ENCODE measurements around the gene FAM227B. TPM values are rescaled to one million over a fixed set of nuclear protein-coding genes. Genes with fewer than 3 reads are reported as not detected.

FAM227B gene
- total RNA-seq, 1 donor from 2014 or later: 2.1 TPM

DNA sequence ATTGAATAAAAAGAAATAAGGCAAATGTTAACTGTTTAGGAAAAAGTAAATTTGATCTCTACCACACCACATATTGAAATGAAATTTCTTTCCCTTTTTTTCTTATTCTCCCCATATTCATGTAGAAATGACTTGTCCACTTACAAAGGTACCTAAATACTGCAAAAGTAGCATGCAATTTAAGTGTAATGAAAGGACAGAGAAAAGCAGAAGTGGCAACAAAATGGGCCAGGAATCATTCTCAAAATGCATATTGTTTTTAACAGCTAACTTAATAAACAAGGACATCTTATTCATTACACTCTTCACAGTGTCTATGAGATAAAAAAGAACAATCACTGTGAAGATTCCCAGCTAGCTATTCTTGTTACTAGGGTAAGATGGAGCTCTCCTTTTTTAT, 238.2 kb downstream of the FAM227B start:
- Histone ChIP-seq H3K36me3 (ENCODE audit: control insufficient read depth, insufficient read depth, low read length) (no peaks in the 10 kb centered on the region), H3K4me3 (ENCODE audit: low read depth, low read length) (no peak overlapping the region), H3K27me3 (ENCODE audit: control insufficient read depth, insufficient read depth, low read length) (no peaks in the 10 kb centered on the region)
- DNase-seq (ENCODE audit: low read depth) (no peak), FAIRE-seq (no peak)
- TF ChIP-seq, protein P1, sequence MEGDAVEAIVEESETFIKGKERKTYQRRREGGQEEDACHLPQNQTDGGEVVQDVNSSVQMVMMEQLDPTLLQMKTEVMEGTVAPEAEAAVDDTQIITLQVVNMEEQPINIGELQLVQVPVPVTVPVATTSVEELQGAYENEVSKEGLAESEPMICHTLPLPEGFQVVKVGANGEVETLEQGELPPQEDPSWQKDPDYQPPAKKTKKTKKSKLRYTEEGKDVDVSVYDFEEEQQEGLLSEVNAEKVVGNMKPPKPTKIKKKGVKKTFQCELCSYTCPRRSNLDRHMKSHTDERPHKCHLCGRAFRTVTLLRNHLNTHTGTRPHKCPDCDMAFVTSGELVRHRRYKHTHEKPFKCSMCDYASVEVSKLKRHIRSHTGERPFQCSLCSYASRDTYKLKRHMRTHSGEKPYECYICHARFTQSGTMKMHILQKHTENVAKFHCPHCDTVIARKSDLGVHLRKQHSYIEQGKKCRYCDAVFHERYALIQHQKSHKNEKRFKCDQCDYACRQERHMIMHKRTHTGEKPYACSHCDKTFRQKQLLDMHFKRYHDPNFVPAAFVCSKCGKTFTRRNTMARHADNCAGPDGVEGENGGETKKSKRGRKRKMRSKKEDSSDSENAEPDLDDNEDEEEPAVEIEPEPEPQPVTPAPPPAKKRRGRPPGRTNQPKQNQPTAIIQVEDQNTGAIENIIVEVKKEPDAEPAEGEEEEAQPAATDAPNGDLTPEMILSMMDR (IDR thresholded peaks at IDR 0.05; ENCODE audit: insufficient read depth, low read length, severe bottlenecking): no peak

DNA sequence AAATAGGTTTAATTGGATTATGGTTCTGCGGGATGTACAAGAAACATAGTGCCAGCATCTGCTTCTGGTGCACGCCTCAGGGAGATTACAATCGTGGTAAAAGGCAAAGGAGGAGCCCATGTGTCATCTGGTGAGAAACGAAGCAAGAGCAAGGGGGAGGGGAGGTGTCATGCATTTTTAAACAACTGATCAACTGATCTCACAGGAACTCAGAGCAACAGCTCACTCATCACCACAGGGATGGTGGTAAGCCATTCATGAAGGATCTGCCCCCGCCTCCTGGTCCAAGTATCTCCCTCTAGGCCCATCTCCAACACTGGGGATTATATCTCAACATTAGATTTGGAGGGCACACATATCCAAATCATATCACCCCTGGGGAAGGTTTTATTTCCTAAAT, 239.7 kb downstream of the FAM227B start:
- FAIRE-seq (no peak), DNase-seq (ENCODE audit: low read depth) (no peak)
- Histone ChIP-seq H3K36me3 (ENCODE audit: control insufficient read depth, insufficient read depth, low read length) (no peaks in the 10 kb centered on the region), H3K27me3 (ENCODE audit: control insufficient read depth, insufficient read depth, low read length) (no peaks in the 10 kb centered on the region), H3K4me3 (ENCODE audit: low read depth, low read length) (no peak overlapping the region)
- TF ChIP-seq, protein P1 (IDR thresholded peaks at IDR 0.05; ENCODE audit: insufficient read depth, low read length, severe bottlenecking): no peak

DNA sequence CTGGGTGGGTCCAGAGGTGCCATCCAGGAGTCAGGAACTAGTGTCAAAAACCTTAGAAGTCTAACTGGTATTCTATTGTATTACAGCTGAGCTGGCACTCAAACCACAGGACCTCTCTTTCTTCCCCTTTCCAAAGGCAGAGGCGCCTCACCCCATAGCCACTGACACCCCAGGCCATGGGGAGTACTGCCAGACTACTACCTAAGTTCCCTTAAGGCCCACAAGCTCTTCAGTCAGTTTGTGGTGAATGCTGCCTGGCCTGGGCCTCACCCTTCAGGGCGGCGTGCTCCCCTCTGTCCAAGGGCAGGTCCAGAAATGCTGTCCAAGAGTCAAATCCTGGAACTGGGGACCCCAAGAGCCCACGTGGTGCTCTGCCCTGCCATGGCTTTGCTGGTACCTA, 240.6 kb downstream of the FAM227B start:
- TF ChIP-seq, protein P1 (IDR thresholded peaks at IDR 0.05; ENCODE audit: insufficient read depth, low read length, severe bottlenecking): no peak

DNA sequence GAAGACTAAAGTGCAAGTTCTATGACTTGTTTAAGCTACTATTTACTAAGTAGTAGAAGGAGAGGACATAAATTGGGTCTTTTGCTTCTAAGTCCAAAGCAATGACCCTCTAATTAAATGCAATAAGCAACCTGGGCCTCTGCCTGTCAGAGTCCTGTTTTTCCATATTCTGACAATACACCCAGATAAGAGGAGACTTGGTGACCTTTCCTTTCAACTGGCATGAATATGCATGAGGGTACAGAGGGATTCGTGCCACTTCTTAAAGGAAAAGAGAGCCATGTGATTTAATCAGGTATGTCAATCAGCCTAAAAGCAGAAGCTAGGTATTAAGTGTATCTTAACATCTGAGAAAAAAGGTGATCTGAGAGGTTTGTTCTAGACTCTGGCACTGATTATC, 248.3 kb downstream of the FAM227B start:
- TF ChIP-seq, protein P1 (IDR thresholded peaks at IDR 0.05; ENCODE audit: insufficient read depth, low read length, severe bottlenecking): no peak
- Histone ChIP-seq H3K27me3 (ENCODE audit: control insufficient read depth, insufficient read depth, low read length) (no peaks in the 10 kb centered on the region), H3K4me3 (ENCODE audit: low read depth, low read length) (no peak overlapping the region), H3K36me3 (ENCODE audit: control insufficient read depth, insufficient read depth, low read length) (no peaks in the 10 kb centered on the region)
- DNase-seq (ENCODE audit: low read depth) (no peak), FAIRE-seq (no peak)

More for the DNA sequence above, 240.6 kb downstream of the FAM227B start:
- Histone ChIP-seq H3K36me3 (ENCODE audit: control insufficient read depth, insufficient read depth, low read length) (no peaks in the 10 kb centered on the region), H3K27me3 (ENCODE audit: control insufficient read depth, insufficient read depth, low read length) (no peaks in the 10 kb centered on the region), H3K4me3 (ENCODE audit: low read depth, low read length) (no peak overlapping the region)
- no peak for DNase-seq (ENCODE audit: low read depth)
- FAIRE-seq: no peak

DNA sequence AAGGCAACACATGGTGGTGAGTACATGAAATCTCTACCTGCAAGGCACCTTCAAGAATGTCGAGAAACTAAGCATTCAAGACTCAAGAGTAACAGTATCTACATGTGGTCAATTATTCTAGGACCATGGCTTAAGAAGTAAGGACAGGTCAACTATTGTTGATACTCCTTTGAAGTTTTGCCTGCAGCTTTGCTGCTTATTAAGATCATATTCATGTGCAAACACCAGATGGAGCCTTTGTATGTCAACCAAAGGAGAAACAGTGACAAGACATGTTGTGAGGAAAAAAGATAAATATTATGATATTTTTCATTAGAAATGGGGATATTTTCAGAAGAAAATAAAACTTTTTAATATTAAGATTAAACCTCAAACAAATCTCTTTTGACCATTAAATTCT, 249.8 kb downstream of the FAM227B start:
- no peak overlapping the region for H3K4me3 ChIP-seq (ENCODE audit: low read depth, low read length)
- TF ChIP-seq, protein P1 (IDR thresholded peaks at IDR 0.05; ENCODE audit: insufficient read depth, low read length, severe bottlenecking): peak; percentile 21
- H3K27me3 ChIP-seq (ENCODE audit: control insufficient read depth, insufficient read depth, low read length): no peaks in the 10 kb centered on the region
- FAIRE-seq (no peak), DNase-seq (ENCODE audit: low read depth) (peak; percentile 28)
- no peaks in the 10 kb centered on the region for H3K36me3 ChIP-seq (ENCODE audit: control insufficient read depth, insufficient read depth, low read length)

GRCh38 chr15:49366496-49366895, 254.1 kb downstream of the FAM227B start:
- no peaks in the 10 kb centered on the region for H3K36me3 ChIP-seq (ENCODE audit: control insufficient read depth, insufficient read depth, low read length)
- FAIRE-seq: no peak
- no peak overlapping the region for H3K4me3 ChIP-seq (ENCODE audit: low read depth, low read length)
- H3K27me3 ChIP-seq (ENCODE audit: control insufficient read depth, insufficient read depth, low read length): no peaks in the 10 kb centered on the region
- TF ChIP-seq, protein P1 (IDR thresholded peaks at IDR 0.05; ENCODE audit: insufficient read depth, low read length, severe bottlenecking): no peak
- no peak for DNase-seq (ENCODE audit: low read depth)
